Measurements from ENCODE around the gene RPE65. TPM values are rescaled to one million over a fixed set of nuclear protein-coding genes. Genes with fewer than 3 reads are reported as not detected.
"Not testable (repeated sequence)": the region's sequence is repeated elsewhere in the genome, so short reads cannot be mapped to it uniquely, and the experiment has no call there.

RPE65 gene
- total RNA-seq, 4 donors from 2014 or later = not detected

- Histone ChIP-seq H3K4me1 (no peaks in the 10 kb centered on the region), H3K9me3 (no peaks in the 10 kb centered on the region), H3K4me3 (replicated peaks in 1 of 3) (no peak overlapping the region), H3K36me3 (no peaks in the 10 kb centered on the region), H3K27me3 (no peaks in the 10 kb centered on the region), H3K27ac (no peak overlapping the region)
- no peak for DNase-seq
- 87 to 92% methylated on average over 4 of the region's 4 CpGs for WGBS, 2 donors
- TF ChIP-seq POLR2A (IDR thresholded peaks at IDR 0.05) (no peak), CTCF (IDR thresholded peaks at IDR 0.05) (no peak)
- intact Hi-C loops (cut with DNase I) = no loop called here
These were observed 20.4 kb downstream of the RPE65 start for GRCh38 chr1:68429233-68429808.

DNA sequence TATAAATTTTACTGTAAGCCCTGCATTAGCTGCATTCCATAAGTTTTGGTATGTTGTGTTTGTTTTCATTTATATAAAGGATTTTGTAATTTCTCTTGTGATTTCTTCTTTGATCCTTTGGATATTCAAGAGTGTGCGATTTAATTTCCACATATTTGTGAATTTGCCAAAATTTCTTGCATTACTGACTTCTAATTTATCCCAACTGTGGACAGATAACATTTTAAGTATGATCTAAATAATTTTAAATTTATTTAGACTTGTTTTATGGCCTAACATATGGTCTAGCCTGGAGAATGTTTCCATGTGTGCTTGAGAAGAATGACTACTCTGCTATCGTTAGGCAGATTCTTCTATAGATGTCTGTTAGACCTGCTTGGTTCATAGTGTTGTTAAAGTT is 23.2 kb downstream of the RPE65 start:
- no peaks in the 10 kb centered on the region for H3K4me1 ChIP-seq
- H3K36me3 ChIP-seq = no peaks in the 10 kb centered on the region
- no peak overlapping the region for H3K4me3 ChIP-seq (replicated peaks in 1 of 3)
- H3K27ac ChIP-seq = no peak overlapping the region
- DNase-seq = no peak
- intact Hi-C loops (cut with DNase I) = no loop called here
- H3K9me3 ChIP-seq = no peaks in the 10 kb centered on the region
- no peak for TF ChIP-seq POLR2A (IDR thresholded peaks at IDR 0.05)
- no peak for TF ChIP-seq CTCF (IDR thresholded peaks at IDR 0.05)
- no peaks in the 10 kb centered on the region for H3K27me3 ChIP-seq
- WGBS, 2 donors = 84 to 88% methylated on average over 2 of the region's 2 CpGs

GRCh38 chr1:68421350-68421749 is 28.4 kb downstream of the RPE65 start:
- intact Hi-C loops (cut with DNase I) = no loop called here
- WGBS, 2 donors = 73% methylated on average over 5 of the region's 5 CpGs
- TF ChIP-seq CTCF (IDR thresholded peaks at IDR 0.05) (no peak), POLR2A (IDR thresholded peaks at IDR 0.05) (no peak)
- no peak overlapping the region for H3K27ac ChIP-seq
- no peaks in the 10 kb centered on the region for H3K27me3 ChIP-seq
- H3K4me1 ChIP-seq = no peaks in the 10 kb centered on the region
- no peaks in the 10 kb centered on the region for H3K9me3 ChIP-seq
- no peak overlapping the region for H3K4me3 ChIP-seq (replicated peaks in 1 of 3)
- no peak for DNase-seq
- no peaks in the 10 kb centered on the region for H3K36me3 ChIP-seq

- no peak overlapping the region for H3K27ac ChIP-seq
- H3K27me3 ChIP-seq = no peaks in the 10 kb centered on the region
- DNase-seq = no peak
- intact Hi-C loops (cut with DNase I) = no loop called here
- no peaks in the 10 kb centered on the region for H3K4me1 ChIP-seq
- TF ChIP-seq CTCF (IDR thresholded peaks at IDR 0.05) (no peak), POLR2A (IDR thresholded peaks at IDR 0.05) (no peak)
- no peaks in the 10 kb centered on the region for H3K36me3 ChIP-seq
- no peak overlapping the region for H3K4me3 ChIP-seq (replicated peaks in 1 of 3)
- no peaks in the 10 kb centered on the region for H3K9me3 ChIP-seq
- 75 to 81% methylated on average over 2 of the region's 2 CpGs for WGBS, 2 donors
These were observed 40.3 kb downstream of the RPE65 start for GRCh38 chr1:68409426-68409825.

- TF ChIP-seq POLR2A (IDR thresholded peaks at IDR 0.05) (no peak), CTCF (IDR thresholded peaks at IDR 0.05) (no peak)
- H3K27ac ChIP-seq = no peak overlapping the region
- DNase-seq = no peak
- H3K27me3 ChIP-seq = no peaks in the 10 kb centered on the region
- H3K36me3 ChIP-seq = no peaks in the 10 kb centered on the region
- H3K9me3 ChIP-seq = no peaks in the 10 kb centered on the region
- no peaks in the 10 kb centered on the region for H3K4me1 ChIP-seq
- no peak overlapping the region for H3K4me3 ChIP-seq (replicated peaks in 1 of 3)
- intact Hi-C loops (cut with DNase I) = no loop called here
- WGBS, 2 donors = 70 to 72% methylated on average over 4 of the region's 4 CpGs
These were observed 48.2 kb downstream of the RPE65 start for GRCh38 chr1:68401506-68401905.

DNA sequence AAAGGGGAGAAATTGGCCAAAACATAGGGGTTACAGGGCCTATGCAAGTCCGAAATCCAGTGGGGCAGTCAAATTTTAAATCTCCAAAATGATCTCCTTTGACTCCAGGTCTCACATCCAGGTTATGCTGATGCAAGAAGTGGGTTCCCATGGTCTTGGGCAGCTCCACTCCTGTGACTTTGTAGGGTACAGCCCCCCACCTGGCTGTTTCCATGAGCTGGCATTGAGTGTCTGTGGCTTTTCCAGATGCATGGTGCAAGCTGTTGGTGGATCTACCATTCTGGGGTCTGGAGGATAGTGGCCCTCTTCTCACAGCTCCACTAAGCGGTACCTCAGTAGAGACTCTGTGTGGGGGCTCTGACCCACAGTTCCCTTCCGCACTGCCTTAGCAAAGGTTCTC is 54.2 kb downstream of the RPE65 start:
- intact Hi-C loops (cut with DNase I); H3K27ac ChIP-seq; H3K9me3 ChIP-seq; H3K4me3 ChIP-seq (replicated peaks in 1 of 3); H3K4me1 ChIP-seq; DNase-seq; H3K27me3 ChIP-seq; H3K36me3 ChIP-seq: not testable (repeated sequence)
- WGBS, 2 donors = 82 to 90% methylated on average over 3 of the region's 3 CpGs

DNA sequence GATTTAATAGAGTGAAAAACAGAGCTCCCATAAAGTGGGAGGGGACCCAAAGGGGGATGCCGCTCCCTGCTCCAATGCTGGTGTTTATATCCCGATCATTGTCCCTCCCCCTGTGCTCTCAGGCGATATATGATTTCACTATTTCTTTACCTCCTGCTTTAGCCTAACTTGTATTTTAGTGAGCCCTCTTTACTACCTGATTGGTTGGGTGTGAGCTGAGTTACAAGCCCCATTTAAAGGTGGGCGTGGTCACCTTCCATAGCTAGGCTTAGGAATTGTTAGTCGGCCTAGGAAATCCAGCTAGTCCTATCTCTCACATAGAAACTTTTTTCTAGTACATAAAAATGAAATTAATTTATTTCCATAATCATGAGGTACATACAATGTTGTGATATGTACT is 57.3 kb downstream of the RPE65 start:
- H3K27me3 ChIP-seq; H3K9me3 ChIP-seq; H3K36me3 ChIP-seq; H3K27ac ChIP-seq; H3K4me3 ChIP-seq (replicated peaks in 1 of 3); H3K4me1 ChIP-seq; DNase-seq; intact Hi-C loops (cut with DNase I): not testable (repeated sequence)
- WGBS, 2 donors = 83 to 96% methylated on average over 5 of the region's 5 CpGs

- intact Hi-C loops (cut with DNase I); H3K4me3 ChIP-seq (replicated peaks in 1 of 3); H3K4me1 ChIP-seq; H3K27me3 ChIP-seq; DNase-seq; H3K9me3 ChIP-seq; H3K27ac ChIP-seq; H3K36me3 ChIP-seq: not testable (repeated sequence)
- WGBS, 2 donors = 85 to 94% methylated on average over 9 to 10 of the region's 10 CpGs
These were observed 63.8 kb downstream of the RPE65 start for GRCh38 chr1:68385798-68386524.
